Endothelial cell of umbilical vein (primary cell): ENCODE data around the gene SAXO1. TPM values are rescaled to one million over a fixed set of nuclear protein-coding genes. Genes with fewer than 3 reads are reported as not detected.

Source experiments
- BruUV-seq: library from RNA; stranded (reverse); fragments of 400-500 nt; replicated peaks from 2 replicates; lab custom pipeline; 2021; lab: Mats Ljungman, UMichigan
- CTCF ChIA-PET: fragments of 300-600, 350-600 bp; sonication (Branson Sonifier 250); formaldehyde crosslinking; loops from one replicate; lab custom pipeline; 2021; ENCODE audit warnings: antibody characterized with exemption, inconsistent platforms; lab: Charles Lee
- POLR2A ChIA-PET: fragments of 300-600, 350-600 bp; sonication (Branson Sonifier 250); formaldehyde crosslinking; loops from one replicate; lab custom pipeline; 2021; ENCODE audit warnings: antibody characterized with exemption, inconsistent platforms; lab: Charles Lee
- DNase-seq: peaks from one replicate; pipeline ENCODE4 v3.0.0-alpha.2; 2011; ENCODE audit warnings: low read depth, low spot score
- FAIRE-seq: peaks from 2 replicates; lab custom pipeline; 2011; peaks lifted over from hg19 to GRCh38; lab: Jason Lieb, UNC
- H2AFZ ChIP-seq: 2 replicates; pipeline ENCODE4 v1.6.0; 2012; ENCODE audit warnings: low read depth, low read length, control low read depth, inconsistent platforms
- H3K27ac ChIP-seq: 2 replicates; pipeline ENCODE4 v1.5.1; 2011; ENCODE audit warnings: low read depth, mild to moderate bottlenecking, control low read depth, low read length, moderate library complexity; ENCODE audit not compliant: insufficient read depth
- H3K27me3 ChIP-seq, 2 experiments: 2 replicates each; pipeline versions ENCODE4 v1.6.0 to v1.6.1; 2011; ENCODE audit warnings: low read length in 2 of 2, mixed read lengths in 1 of 2; ENCODE audit not compliant: control insufficient read depth in 2 of 2, insufficient read depth in 2 of 2
- H3K36me3 ChIP-seq, 2 experiments: 2 replicates in 1 of 2; 3 replicates in 1 of 2; pipeline ENCODE4 v1.5.1; 2011; ENCODE audit warnings: low read length in 2 of 2, mild to moderate bottlenecking in 1 of 2, moderate library complexity in 1 of 2; ENCODE audit not compliant: control insufficient read depth in 2 of 2, insufficient read depth in 2 of 2; ENCODE audit errors: extremely low read depth in 1 of 2
- H3K4me1 ChIP-seq: 3 replicates; pipeline ENCODE4 v1.5.1; 2011; ENCODE audit warnings: mild to moderate bottlenecking, low read length; ENCODE audit not compliant: control insufficient read depth, insufficient read depth; ENCODE audit errors: extremely low read depth
- H3K4me2 ChIP-seq: 2 replicates; pipeline ENCODE4 v1.6.1; 2011; ENCODE audit warnings: low read length, control low read depth, mixed read lengths; ENCODE audit not compliant: insufficient read depth
- H3K4me3 ChIP-seq, 3 experiments: fragments of 200-600 bp in 1 of 3; sonication (generic), shearing (Covaris generic) in 1 of 3; replicated peaks in 1 of 3; 2 replicates each; pipeline ENCODE4 v1.5.1; 2011 to 2016; ENCODE audit warnings: control low read depth in 3 of 3, low read length in 3 of 3, mild to moderate bottlenecking in 2 of 3, inconsistent platforms in 1 of 3, low read depth in 1 of 3, moderate library complexity in 1 of 3; ENCODE audit not compliant: insufficient read depth in 1 of 3
- H3K79me2 ChIP-seq: 2 replicates; pipeline ENCODE4 v1.6.0; 2012; ENCODE audit warnings: low read length, inconsistent platforms; ENCODE audit not compliant: control insufficient read depth, insufficient read depth
- H3K9ac ChIP-seq: replicated peaks from 2 replicates; pipeline ENCODE3; 2011; ENCODE audit warnings: low read length, control low read depth; ENCODE audit not compliant: insufficient read depth; ENCODE audit errors: extremely low read depth
- H3K9me1 ChIP-seq: replicated peaks from 3 replicates; pipeline ENCODE4 v1.6.0; 2011; ENCODE audit warnings: mild to moderate bottlenecking, low read length; ENCODE audit not compliant: control insufficient read depth, insufficient read depth; ENCODE audit errors: extremely low read depth
- H3K9me3 ChIP-seq: replicated peaks from 2 replicates; pipeline ENCODE4 v1.5.1; 2012; ENCODE audit warnings: low read length, inconsistent platforms; ENCODE audit not compliant: control insufficient read depth, insufficient read depth
- H4K20me1 ChIP-seq: replicated peaks from 2 replicates; pipeline ENCODE3; 2011; ENCODE audit warnings: mild to moderate bottlenecking, low read length; ENCODE audit not compliant: control insufficient read depth, insufficient read depth; ENCODE audit errors: extremely low read depth
- CTCF ChIP-seq, 2 donors: IDR thresholded peaks; 1 replicate in 1 of 2; 2 replicates in 1 of 2; pipeline ENCODE4 v1.5.1; 2011; ENCODE audit warnings: low read length in 2 of 2, mild to moderate bottlenecking in 2 of 2, moderate library complexity in 2 of 2, control low read depth in 1 of 2, inconsistent platforms in 1 of 2, low read depth in 1 of 2; ENCODE audit not compliant: insufficient read depth in 1 of 2; ENCODE audit errors: extremely low read depth in 1 of 2
- EZH2 ChIP-seq: IDR thresholded peaks from 2 replicates; pipeline ENCODE4 v1.6.1; 2012; ENCODE audit warnings: borderline replicate concordance, low read depth, mild to moderate bottlenecking, moderate library complexity, low read length, inconsistent platforms; ENCODE audit not compliant: severe bottlenecking
- FOS ChIP-seq: IDR thresholded peaks from 2 replicates; pipeline ENCODE4 v1.6.1; 2011; ENCODE audit warnings: mild to moderate bottlenecking, low read length, moderate library complexity, borderline replicate concordance; ENCODE audit not compliant: insufficient read depth
- GATA2 ChIP-seq: IDR thresholded peaks from 2 replicates; pipeline ENCODE4 v1.7.0; 2011; ENCODE audit warnings: low read depth, mild to moderate bottlenecking, moderate library complexity, mixed read lengths, low read length; ENCODE audit not compliant: insufficient read length, insufficient read depth
- JUN ChIP-seq: IDR thresholded peaks from 2 replicates; pipeline ENCODE4 v1.6.1; 2011; ENCODE audit warnings: borderline replicate concordance, low read depth; ENCODE audit not compliant: insufficient read length, insufficient read depth
- MAX ChIP-seq: IDR thresholded peaks from 2 replicates; pipeline ENCODE4 v1.6.1; 2011; ENCODE audit not compliant: insufficient read depth, insufficient read length
- MYC ChIP-seq: IDR thresholded peaks from one replicate; pipeline ENCODE4 v1.6.1; 2011; ENCODE audit warnings: mild to moderate bottlenecking, low read depth, low read length
- POLR2A ChIP-seq: IDR thresholded peaks from 2 replicates; pipeline ENCODE4 v1.6.1; 2012; ENCODE audit warnings: low read depth, mild to moderate bottlenecking, control low read depth, low read length
- POLR2AphosphoS5 ChIP-seq: IDR thresholded peaks from 2 replicates; pipeline ENCODE4 v1.6.1; 2012; ENCODE audit warnings: low read depth, mild to moderate bottlenecking, control low read depth, low read length, moderate library complexity; ENCODE audit not compliant: insufficient read depth
- dilution Hi-C: fragments of 300-500 bp; cut with MboI; formaldehyde crosslinking; loops from one replicate; pipeline ENCODE4 v1.15.0; 2019; ENCODE audit warnings: low sequenced_read_pairs; ENCODE audit not compliant: extremely low pct_ligation_motif_present
- intact Hi-C: fragments of 100-400 bp; cut with micrococcal nuclease; formaldehyde crosslinking; loops from one replicate; pipeline ENCODE4 v1.10.0; 2022
- polyA plus RNA-seq, 4 experiments: library from polyadenylated mRNA; depleted of rRNA in 3 of 4; stranded (reverse) in 3 of 4; unstranded in 1 of 4; fragments of >200 nt; gene quantifications; 2 replicates each; pipeline versions ENCODE4 v1.2.1 to v1.2.3, GENCODE V29; 2011 to 2012; ENCODE audit warnings: missing spikeins in 1 of 4
- total RNA-seq: library from RNA; stranded (reverse); gene quantifications from 2 replicates; pipeline ENCODE4 v1.2.3, GENCODE V29; 2021

Gene SAXO1
- total and polyA plus RNA-seq, 2 donors (not counting 3 experiments of a cell fraction or from before 2014, with no cell fraction given), result not detected

- BruUV-seq, result no TSS peak
- Histone ChIP-seq H3K27me3 (peaks cover 7 to 19% of the 10 kb centered on the region in 2 experiments), H4K20me1 (no peaks in the 10 kb centered on the region), H3K4me3 (no peak overlapping the region), H3K9me1 (no peaks in the 10 kb centered on the region), H2AFZ (no peak overlapping the region), H3K4me1 (no peaks in the 10 kb centered on the region), H3K9me3 (no peaks in the 10 kb centered on the region), H3K4me2 (no peak overlapping the region), H3K79me2 (no peaks in the 10 kb centered on the region), H3K9ac (no peak overlapping the region), H3K27ac (no peak overlapping the region), H3K36me3 (no peaks in the 10 kb centered on the region)
- no peak for FAIRE-seq
- POLR2A ChIA-PET, result no interaction called here
- dilution Hi-C loops, result no loop called here
- no peak for DNase-seq
- intact Hi-C loops, result no loop called here
- TF ChIP-seq JUN (no peak), POLR2A (no peak), POLR2AphosphoS5 (no peak), MYC (no peak), GATA2 (no peak), CTCF (IDR thresholded peaks at IDR 0.05; ENCODE audit: extremely low read depth in 1 of 2, insufficient read depth in 1 of 2, low read depth in 1 of 2, low read length in 2 of 2) (no peak), FOS (no peak), MAX (no peak), EZH2 (no peak)
- CTCF ChIA-PET, result no interaction called here
Measured at GRCh38 chr9:18970393-18970792, 62.6 kb downstream of the SAXO1 start.
